C4-2B (cell line): Measurements from ENCODE around the gene ZNF584.

Experiments
- H3K27ac ChIP-seq: fragments of 450-650 bp; 2 replicates; pipeline ENCODE4 v1.5.1; 2017
- CTCF ChIP-seq: fragments of 450-650 bp; conservative IDR thresholded peaks from 2 replicates; pipeline ENCODE4 v1.5.1; 2017; ENCODE audit warnings: mild to moderate bottlenecking
- ZFX ChIP-seq: fragments of 450-650 bp; IDR thresholded peaks from 2 replicates; pipeline ENCODE4 v1.6.1; 2017

The ZNF584 gene

GRCh38 chr19:58381460-58382212, 26.8 kb upstream of the ZNF584 start:
- TF ChIP-seq CTCF = no peak
- TF ChIP-seq ZFX = no peak
- peak overlapping the region; percentile 86 for H3K27ac ChIP-seq

DNA sequence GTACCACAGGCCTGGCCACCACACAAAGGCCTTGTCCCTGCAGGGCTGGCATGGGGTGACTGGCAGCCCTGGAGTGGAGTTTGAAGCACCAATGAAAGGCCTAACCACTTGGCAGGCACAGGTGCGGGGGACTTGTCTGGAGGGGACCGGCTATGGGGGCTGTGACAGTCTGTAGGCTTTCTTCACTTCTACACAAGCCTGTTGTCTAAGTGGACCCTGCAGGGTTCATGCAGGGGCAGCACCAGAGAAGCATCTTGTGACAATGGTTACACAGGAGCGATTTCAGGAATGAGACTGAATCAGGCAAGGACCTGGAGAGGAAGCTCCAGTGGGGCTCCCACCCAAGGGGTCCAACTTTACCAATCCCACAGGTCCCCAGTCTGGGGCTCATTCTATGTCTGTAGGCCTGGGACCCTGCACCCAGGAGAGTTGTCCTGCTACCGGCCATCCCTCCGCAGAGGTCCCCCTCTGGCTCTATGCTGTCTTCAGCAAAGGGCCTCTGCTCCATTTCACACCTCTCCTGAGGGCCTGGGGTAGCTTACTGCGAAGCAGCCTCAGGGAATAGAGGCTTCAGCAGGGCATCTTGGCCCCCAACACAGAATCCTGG, 25.3 kb upstream of the ZNF584 start:
- H3K27ac ChIP-seq = no peak overlapping the region
- TF ChIP-seq ZFX (no peak), CTCF (no peak)

DNA sequence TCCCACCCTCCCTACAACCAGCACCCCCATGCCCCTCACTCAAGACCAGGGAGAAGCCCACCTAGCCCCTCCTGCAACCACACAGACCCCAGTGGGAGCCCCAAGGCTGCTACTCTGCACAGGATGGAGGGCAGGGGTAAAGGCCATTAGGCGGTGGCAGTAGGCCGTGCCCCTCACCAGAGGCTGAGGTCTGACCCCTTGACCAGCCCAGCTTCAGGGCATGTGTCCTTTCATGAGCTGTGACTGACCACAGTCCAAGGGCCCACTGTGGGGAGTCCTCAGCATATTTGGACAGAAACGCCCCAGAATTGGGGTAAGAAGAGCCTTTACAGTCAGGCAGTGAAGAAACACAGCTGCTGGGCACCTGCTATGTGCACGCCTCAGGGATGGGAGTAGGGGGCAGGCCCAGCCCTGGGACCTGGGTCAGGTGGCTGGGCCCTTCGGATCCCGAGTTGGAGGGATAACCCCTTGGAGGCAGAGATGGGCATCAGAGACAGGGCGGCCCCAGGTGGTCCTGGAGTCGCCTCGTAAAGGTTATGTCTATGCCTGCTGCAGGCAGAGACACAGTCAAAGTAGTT, 23.0 kb upstream of the ZNF584 start:
- peak overlapping the region; percentile 99 for H3K27ac ChIP-seq
- no peak for TF ChIP-seq ZFX
- TF ChIP-seq CTCF = no peak

- peak overlapping the region; percentile 99 for H3K27ac ChIP-seq
- no peak for TF ChIP-seq ZFX
- no peak for TF ChIP-seq CTCF
Observed at GRCh38 chr19:58385891-58386575, 22.4 kb upstream of the ZNF584 start.

GRCh38 chr19:58386576-58387337, 21.7 kb upstream of the ZNF584 start, which contains the start of gene RPS5:
Gene RPS5, plus strand, starts transcription at chr19:58387269. Its CDS starts 869 bp downstream, at chr19:58388138.
- no peak for TF ChIP-seq CTCF
- peak; percentile 83 for TF ChIP-seq ZFX
- peak within 1 kb of the TSS; percentile 99 for H3K27ac ChIP-seq

GRCh38 chr19:58387338-58388174, 20.9 kb upstream of the ZNF584 start:
- no peak for TF ChIP-seq ZFX
- peak overlapping the region; percentile 99 for H3K27ac ChIP-seq

- TF ChIP-seq ZFX = no peak
- TF ChIP-seq CTCF = no peak
- peak overlapping the region; percentile 99 for H3K27ac ChIP-seq
Observed at GRCh38 chr19:58388175-58388526, 20.3 kb upstream of the ZNF584 start.
